Measurements from ENCODE around the gene SNX25.

DNA sequence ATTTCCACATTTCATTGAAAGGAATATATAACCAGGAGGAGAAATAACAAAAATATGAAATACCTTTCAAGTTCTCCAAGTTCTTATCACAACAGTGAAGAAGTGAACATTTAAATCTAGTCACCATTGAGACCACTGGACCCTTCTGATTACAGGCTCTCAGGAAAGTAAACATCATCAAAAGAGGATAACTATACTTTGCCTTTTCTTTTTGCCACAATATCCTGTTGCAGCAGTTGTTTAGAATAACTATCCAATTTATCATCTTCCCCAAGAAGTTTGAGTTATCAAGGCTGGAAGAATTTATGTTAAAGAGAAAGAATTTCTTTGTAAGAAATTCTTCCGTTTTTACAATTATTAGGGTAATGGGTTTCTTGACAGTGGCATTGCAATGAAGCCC, 182.8 kb downstream of the SNX25 start:
- TF ChIP-seq, protein P1, sequence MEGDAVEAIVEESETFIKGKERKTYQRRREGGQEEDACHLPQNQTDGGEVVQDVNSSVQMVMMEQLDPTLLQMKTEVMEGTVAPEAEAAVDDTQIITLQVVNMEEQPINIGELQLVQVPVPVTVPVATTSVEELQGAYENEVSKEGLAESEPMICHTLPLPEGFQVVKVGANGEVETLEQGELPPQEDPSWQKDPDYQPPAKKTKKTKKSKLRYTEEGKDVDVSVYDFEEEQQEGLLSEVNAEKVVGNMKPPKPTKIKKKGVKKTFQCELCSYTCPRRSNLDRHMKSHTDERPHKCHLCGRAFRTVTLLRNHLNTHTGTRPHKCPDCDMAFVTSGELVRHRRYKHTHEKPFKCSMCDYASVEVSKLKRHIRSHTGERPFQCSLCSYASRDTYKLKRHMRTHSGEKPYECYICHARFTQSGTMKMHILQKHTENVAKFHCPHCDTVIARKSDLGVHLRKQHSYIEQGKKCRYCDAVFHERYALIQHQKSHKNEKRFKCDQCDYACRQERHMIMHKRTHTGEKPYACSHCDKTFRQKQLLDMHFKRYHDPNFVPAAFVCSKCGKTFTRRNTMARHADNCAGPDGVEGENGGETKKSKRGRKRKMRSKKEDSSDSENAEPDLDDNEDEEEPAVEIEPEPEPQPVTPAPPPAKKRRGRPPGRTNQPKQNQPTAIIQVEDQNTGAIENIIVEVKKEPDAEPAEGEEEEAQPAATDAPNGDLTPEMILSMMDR (IDR thresholded peaks at IDR 0.05 in 8 of 11, conservative IDR thresholded peaks at IDR 0.05 in 3 of 11), result no peak
- TF ChIP-seq POLR2A (IDR thresholded peaks at IDR 0.05), result no peak
